Measurements from ENCODE around the gene NBPF10.
"Not testable (repeated sequence)": the region's sequence is repeated elsewhere in the genome, so short reads cannot be mapped to it uniquely, and the experiment has no call there.

Gene NBPF10, protein sequence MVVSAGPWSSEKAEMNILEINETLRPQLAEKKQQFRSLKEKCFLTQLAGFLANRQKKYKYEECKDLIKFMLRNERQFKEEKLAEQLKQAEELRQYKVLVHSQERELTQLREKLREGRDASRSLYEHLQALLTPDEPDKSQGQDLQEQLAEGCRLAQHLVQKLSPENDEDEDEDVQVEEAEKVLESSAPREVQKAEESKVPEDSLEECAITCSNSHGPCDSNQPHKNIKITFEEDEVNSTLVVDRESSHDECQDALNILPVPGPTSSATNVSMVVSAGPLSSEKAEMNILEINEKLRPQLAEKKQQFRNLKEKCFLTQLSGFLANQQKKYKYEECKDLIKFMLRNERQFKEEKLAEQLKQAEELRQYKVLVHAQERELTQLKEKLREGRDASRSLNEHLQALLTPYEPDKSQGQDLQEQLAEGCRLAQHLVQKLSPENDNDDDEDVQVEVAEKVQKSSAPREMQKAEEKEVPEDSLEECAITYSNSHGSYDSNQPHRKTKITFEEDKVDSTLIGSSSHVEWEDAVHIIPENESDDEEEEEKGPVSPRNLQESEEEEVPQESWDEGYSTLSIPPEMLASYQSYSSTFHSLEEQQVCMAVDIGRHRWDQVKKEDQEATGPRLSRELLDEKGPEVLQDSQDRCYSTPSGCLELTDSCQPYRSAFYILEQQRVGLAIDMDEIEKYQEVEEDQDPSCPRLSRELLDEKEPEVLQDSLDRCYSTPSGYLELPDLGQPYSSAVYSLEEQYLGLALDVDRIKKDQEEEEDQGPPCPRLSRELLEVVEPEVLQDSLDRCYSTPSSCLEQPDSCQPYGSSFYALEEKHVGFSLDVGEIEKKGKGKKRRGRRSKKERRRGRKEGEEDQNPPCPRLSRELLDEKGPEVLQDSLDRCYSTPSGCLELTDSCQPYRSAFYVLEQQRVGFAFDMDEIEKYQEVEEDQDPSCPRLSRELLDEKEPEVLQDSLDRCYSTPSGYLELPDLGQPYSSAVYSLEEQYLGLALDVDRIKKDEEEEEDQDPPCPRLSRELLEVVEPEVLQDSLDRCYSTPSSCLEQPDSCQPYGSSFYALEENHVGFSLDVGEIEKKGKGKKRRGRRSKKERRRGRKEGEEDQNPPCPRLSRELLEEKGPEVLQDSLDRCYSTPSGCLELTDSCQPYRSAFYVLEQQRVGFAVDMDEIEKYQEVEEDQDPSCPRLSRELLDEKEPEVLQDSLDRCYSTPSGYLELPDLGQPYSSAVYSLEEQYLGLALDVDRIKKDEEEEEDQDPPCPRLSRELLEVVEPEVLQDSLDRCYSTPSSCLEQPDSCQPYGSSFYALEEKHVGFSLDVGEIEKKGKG (N-terminal part only)

DNA sequence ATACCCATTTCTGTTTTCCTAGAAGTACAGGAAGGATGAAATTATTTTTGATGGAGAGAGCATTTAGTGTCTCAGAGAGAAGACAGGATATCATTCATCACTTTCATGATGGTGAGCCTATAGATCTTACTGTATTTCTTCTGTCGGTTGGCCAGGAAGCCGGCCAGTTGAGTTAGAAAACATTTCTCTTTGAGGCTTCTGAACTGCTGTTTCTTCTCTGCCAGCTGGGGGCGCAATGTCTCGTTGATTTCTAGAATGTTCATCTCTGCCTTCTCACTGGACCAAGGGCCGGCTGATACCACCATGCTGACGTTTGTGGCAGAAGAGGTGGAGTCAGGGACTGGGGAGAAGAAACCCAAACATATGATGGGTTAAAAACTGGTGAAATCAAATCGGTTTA is at the start of gene NBPF10:
NBPF10 (minus strand) TSS at position 340 of the 400 bp plus-strand sequence; CDS start at position 305, 35 bp downstream.
- not testable (repeated sequence) for H4K20me1 ChIP-seq (ENCODE audit: insufficient read depth); H3K27me3 ChIP-seq (ENCODE audit: insufficient read depth, low read depth); H3K4me2 ChIP-seq; H3K4me1 ChIP-seq (ENCODE audit: low read depth, poor library complexity, severe bottlenecking); H3K36me3 ChIP-seq (ENCODE audit: insufficient read depth); H3K79me2 ChIP-seq (ENCODE audit: insufficient read depth, low read depth); H2AFZ ChIP-seq (ENCODE audit: low read depth); H3K4me3 ChIP-seq (IDR thresholded peaks at IDR 0.05; ENCODE audit: insufficient read depth, low read depth, low read length); H3K27ac ChIP-seq; H3K9ac ChIP-seq

DNA sequence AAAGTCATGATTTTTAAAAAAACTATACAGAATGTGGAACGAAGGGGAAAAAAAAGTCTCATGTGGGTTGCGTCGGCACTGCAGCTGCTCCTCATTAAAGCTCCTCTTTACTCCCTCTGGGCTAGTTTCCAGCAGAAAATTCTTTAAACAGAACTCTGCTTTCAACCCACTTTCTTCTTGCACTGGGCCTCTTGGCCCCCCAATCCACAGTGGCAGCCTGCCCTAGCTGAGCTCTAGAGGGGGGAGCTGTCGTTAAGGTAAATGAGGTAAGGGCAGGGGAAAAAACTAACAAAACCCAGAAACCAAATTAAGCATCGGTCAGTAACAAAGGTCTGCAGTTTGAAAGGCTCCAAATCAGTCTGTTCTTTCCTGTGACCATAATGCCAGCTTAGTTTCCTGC is 29.9 kb upstream of the NBPF10 start:
- not testable (repeated sequence) for H3K9ac ChIP-seq; H3K4me2 ChIP-seq; H4K20me1 ChIP-seq (ENCODE audit: insufficient read depth); H3K4me3 ChIP-seq (IDR thresholded peaks at IDR 0.05; ENCODE audit: insufficient read depth, low read depth, low read length); H2AFZ ChIP-seq (ENCODE audit: low read depth); H3K27ac ChIP-seq; H3K79me2 ChIP-seq (ENCODE audit: insufficient read depth, low read depth); H3K27me3 ChIP-seq (ENCODE audit: insufficient read depth, low read depth); H3K4me1 ChIP-seq (ENCODE audit: low read depth, poor library complexity, severe bottlenecking); H3K36me3 ChIP-seq (ENCODE audit: insufficient read depth)

DNA sequence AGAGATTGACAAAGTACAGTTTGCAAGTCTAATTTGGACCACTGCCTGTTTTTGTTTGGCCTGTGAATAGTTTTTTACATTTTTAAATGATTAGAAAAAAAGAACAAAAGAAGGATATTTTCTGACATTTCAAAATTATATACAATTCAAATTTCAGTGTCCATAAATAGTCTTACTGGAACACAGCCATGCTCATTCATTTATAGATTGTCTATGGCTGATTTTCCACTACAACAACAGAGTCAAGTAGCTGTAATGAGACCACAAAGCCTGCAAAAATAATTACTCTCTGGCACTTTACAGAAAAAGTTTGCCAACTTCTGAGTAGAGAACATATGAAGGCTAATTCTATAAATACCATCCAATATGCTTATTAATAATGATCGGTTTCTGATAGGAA is 23.1 kb upstream of the NBPF10 start:
- not testable (repeated sequence) for H3K27me3 ChIP-seq (ENCODE audit: insufficient read depth, low read depth); H3K4me1 ChIP-seq (ENCODE audit: low read depth, poor library complexity, severe bottlenecking); H3K4me3 ChIP-seq (IDR thresholded peaks at IDR 0.05; ENCODE audit: insufficient read depth, low read depth, low read length); H3K4me2 ChIP-seq; H3K79me2 ChIP-seq (ENCODE audit: insufficient read depth, low read depth); H3K36me3 ChIP-seq (ENCODE audit: insufficient read depth); H3K27ac ChIP-seq; H4K20me1 ChIP-seq (ENCODE audit: insufficient read depth); H2AFZ ChIP-seq (ENCODE audit: low read depth); H3K9ac ChIP-seq

DNA sequence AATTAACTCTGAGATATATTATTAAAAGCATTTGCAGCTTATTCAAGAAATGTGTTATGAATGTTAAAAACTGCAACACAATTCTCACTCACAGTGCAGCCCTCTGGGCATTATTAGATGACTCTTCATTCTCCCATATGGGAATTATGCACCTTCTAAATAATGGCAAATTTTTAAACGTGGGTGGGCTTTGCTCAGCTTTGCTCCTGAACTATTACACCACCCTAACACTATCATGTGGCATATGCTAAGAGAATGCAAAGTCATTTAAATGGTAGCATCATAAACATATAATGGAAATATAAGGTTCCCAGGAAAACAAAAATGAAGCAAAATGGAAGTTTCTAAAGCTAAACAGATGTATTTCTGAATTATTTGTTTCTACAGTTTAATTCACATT is 22.7 kb upstream of the NBPF10 start:
- not testable (repeated sequence) for H3K79me2 ChIP-seq (ENCODE audit: insufficient read depth, low read depth); H4K20me1 ChIP-seq (ENCODE audit: insufficient read depth); H3K27ac ChIP-seq; H3K4me1 ChIP-seq (ENCODE audit: low read depth, poor library complexity, severe bottlenecking); H3K4me3 ChIP-seq (IDR thresholded peaks at IDR 0.05; ENCODE audit: insufficient read depth, low read depth, low read length); H3K4me2 ChIP-seq; H3K36me3 ChIP-seq (ENCODE audit: insufficient read depth); H2AFZ ChIP-seq (ENCODE audit: low read depth); H3K27me3 ChIP-seq (ENCODE audit: insufficient read depth, low read depth); H3K9ac ChIP-seq

Measured in KMS-11 (cell line).